Cardiac fibroblast (primary cell): ENCODE measurements around the gene CBY2.

Experiments
- DNase-seq, 2 donors: peaks; one replicate each; pipeline versions ENCODE4 v3.0.0 to v3.0.0-alpha.2; 2010; ENCODE audit warnings: low read depth in 2 of 2
- H3K4me3 ChIP-seq, 2 donors: replicated peaks in 1 of 2; 1 replicate in 1 of 2; 2 replicates in 1 of 2; pipeline ENCODE4 v1.5.1; 2011; ENCODE audit warnings: low read depth in 2 of 2, low read length in 2 of 2, mild to moderate bottlenecking in 2 of 2, moderate library complexity in 1 of 2
- TF ChIP-seq, protein P1 (sequence below): IDR thresholded peaks from one replicate; pipeline ENCODE4 v1.5.1; 2011; ENCODE audit warnings: low read depth, mild to moderate bottlenecking, low read length, inconsistent platforms

Gene CBY2

DNA sequence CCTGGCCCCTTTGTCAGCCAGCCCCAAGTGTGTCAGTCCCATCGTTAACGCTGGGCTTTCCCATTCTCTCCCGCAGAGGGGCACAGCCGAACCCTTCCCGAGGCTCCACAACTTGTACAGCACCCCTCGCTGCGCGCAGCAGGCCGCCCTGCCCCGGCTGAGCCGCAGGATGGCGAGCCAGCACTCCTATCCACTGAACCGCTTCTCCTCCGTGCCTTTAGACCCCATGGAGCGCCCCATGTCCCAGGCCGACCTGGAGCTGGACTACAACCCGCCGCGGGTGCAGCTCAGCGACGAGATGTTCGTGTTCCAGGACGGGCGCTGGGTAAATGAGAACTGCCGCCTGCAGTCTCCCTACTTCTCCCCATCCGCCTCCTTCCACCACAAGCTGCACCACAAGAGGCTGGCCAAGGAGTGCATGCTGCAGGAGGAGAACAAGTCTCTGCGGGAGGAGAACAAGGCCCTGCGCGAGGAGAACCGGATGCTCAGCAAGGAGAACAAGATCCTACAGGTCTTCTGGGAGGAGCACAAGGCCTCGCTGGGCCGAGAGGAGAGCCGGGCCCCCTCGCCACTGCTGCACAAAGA, 11.1 kb downstream of the CBY2 start:
- no peak overlapping the region for H3K4me3 ChIP-seq
- DNase-seq: no peak
- TF ChIP-seq, protein P1, sequence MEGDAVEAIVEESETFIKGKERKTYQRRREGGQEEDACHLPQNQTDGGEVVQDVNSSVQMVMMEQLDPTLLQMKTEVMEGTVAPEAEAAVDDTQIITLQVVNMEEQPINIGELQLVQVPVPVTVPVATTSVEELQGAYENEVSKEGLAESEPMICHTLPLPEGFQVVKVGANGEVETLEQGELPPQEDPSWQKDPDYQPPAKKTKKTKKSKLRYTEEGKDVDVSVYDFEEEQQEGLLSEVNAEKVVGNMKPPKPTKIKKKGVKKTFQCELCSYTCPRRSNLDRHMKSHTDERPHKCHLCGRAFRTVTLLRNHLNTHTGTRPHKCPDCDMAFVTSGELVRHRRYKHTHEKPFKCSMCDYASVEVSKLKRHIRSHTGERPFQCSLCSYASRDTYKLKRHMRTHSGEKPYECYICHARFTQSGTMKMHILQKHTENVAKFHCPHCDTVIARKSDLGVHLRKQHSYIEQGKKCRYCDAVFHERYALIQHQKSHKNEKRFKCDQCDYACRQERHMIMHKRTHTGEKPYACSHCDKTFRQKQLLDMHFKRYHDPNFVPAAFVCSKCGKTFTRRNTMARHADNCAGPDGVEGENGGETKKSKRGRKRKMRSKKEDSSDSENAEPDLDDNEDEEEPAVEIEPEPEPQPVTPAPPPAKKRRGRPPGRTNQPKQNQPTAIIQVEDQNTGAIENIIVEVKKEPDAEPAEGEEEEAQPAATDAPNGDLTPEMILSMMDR: no peak

DNA sequence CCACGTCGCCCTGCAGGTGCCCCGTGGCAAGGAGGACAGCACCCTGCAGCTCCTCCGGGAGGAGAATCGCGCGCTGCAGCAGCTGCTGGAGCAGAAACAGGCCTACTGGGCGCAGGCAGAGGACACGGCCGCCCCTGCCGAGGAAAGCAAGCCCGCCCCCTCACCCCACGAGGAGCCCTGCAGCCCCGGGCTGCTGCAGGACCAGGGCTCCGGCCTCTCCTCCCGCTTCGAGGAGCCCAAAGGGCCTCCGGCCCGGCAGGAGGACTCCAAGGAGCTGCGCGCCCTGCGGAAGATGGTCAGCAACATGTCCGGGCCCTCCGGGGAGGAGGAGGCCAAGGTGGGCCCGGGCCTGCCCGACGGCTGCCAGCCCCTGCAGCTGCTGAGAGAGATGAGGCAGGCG, 11.6 kb downstream of the CBY2 start:
- TF ChIP-seq, protein P1: no peak
- DNase-seq: no peak
- H3K4me3 ChIP-seq: no peak overlapping the region

DNA sequence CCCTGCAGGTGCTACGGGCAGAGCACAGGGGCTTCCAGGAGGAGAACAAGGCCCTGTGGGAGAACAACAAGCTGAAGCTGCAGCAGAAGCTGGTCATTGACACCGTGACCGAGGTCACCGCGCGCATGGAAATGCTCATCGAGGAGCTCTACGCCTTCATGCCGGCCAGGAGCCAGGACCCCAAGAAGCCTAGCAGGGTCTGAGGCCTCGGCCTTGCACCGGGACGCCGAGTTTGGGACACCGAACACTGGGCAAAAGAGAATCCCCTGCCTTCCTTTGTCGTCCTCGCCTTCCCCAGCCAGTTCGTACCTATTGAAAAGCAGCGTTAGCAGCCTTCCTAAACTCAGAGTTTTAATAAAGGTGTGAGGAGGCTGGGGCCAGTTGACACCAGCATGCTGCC, 12.1 kb downstream of the CBY2 start:
- no peak for DNase-seq
- TF ChIP-seq, protein P1: no peak
- H3K4me3 ChIP-seq: no peak overlapping the region

DNA sequence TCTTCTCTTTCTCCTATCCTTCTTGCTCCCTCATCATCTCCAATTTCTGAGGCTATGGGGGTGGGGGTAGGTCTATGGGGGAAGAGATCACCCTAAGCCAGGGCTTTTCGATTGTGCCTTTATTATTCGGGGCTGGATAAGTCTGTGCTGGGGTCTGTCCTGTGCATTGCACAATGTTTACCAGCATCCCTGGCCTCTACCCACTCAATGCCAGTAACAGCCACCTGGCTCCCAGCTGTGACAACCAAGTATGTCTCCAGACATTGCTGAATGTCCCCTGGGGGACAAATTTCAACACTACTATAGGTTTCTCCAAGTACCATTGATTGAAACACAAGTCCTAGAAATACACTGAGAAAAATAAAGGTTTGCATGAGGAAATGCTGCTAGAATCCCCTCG, 13.2 kb downstream of the CBY2 start:
- TF ChIP-seq, protein P1: no peak
- no peak overlapping the region for H3K4me3 ChIP-seq
- DNase-seq: no peak

DNA sequence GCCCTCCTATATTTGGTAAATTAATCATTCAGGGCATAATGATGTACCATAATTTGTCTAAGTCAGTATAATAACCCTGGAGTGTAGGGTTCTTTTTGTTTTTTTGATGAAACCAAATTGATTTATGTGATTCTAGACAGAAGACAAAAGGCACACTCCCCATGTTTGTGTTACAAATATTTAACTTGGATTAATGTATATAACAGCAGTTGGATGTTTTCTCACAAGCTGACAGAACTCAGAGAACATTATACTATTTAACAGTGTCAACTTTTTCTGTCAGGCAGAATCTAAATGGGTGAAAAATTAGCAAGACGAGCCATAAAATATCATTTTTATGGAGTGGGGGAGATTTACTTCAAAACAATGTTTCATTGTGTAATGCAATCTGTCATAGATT, 15.2 kb downstream of the CBY2 start:
- DNase-seq: no peak
- TF ChIP-seq, protein P1: no peak
- no peak overlapping the region for H3K4me3 ChIP-seq

DNA sequence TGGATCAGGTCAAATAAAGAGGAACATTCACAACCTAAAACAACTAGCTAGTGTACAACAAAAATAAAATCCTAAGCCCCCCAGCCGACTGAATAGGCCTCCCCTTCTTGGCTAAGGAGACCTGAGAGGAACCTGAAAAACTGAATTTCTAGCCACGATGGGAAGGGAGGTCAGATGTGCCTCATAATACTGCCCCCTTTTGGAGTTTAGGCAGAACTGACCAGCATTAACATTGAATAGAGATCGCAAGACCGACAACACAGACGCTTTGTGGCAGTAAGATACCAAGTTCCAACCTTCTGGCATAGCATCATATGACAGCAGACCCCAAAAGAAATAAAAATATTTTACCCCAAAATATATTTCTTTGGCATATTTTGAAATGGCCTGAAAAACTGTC, 15.9 kb downstream of the CBY2 start:
- peak; percentile 19 to 32 for DNase-seq
- TF ChIP-seq, protein P1: peak; percentile 54
- H3K4me3 ChIP-seq: no peak overlapping the region

DNA sequence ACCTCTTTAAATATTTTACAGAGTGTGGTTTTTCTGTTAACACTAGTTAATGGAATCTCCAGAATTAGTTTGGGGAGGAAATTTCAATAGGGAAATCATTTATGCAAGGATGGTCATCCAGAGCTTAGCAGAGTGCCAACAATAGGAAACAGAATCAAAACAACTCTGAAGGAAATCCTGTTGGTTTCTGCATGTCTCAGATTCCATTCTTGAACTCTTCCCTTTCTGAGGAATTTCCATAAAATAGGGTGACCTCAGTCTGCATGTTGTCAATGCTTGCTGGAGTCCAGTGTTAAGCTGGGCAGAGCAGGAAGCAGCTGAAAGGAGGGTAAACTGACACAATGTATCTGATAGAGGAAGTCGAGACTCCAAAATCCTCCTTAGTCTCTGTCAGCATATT, 16.9 kb downstream of the CBY2 start:
- DNase-seq: peak in 1 of 2 donors; percentile 7
- H3K4me3 ChIP-seq: no peak overlapping the region
- TF ChIP-seq, protein P1: no peak
